ENCODE results near the gene CDH4. TPM values are rescaled to one million over a fixed set of nuclear protein-coding genes. Genes with fewer than 3 reads are reported as not detected.

CDH4 gene
- total and polyA plus RNA-seq, 7 donors: under 0.01 to 0.06 TPM; not detected in 5

- DNase-seq: no peak
- intact Hi-C loops (cut with DNase I): no loop called here
- Histone ChIP-seq H3K27ac (no peak overlapping the region), H3K4me3 (no peak overlapping the region), H3K27me3 (peaks cover 0 to 18% (median 0%) of the 10 kb centered on the region in 3 donors), H3K9me3 (no peaks in the 10 kb centered on the region), H3K36me3 (no peaks in the 10 kb centered on the region), H3K4me1 (no peaks in the 10 kb centered on the region)
- TF ChIP-seq CTCF (IDR thresholded peaks at IDR 0.05) (no peak), POLR2AphosphoS5 (IDR thresholded peaks at IDR 0.05) (no peak), EP300 (IDR thresholded peaks at IDR 0.05) (no peak), POLR2A (IDR thresholded peaks at IDR 0.05) (no peak)
- 91 to 93% methylated on average over 11 of the region's 11 CpGs for WGBS, 2 donors
Measured at GRCh38 chr20:61708891-61709290, 456.8 kb downstream of the CDH4 start.

GRCh38 chr20:61710108-61710507 lies 458.0 kb downstream of the CDH4 start:
- no peak for DNase-seq
- no peaks in the 10 kb centered on the region for H3K9me3 ChIP-seq
- H3K4me3 ChIP-seq: no peak overlapping the region
- H3K27me3 ChIP-seq: peaks cover 0 to 18% (median 0%) of the 10 kb centered on the region in 3 donors
- TF ChIP-seq POLR2AphosphoS5 (IDR thresholded peaks at IDR 0.05) (no peak), POLR2A (IDR thresholded peaks at IDR 0.05) (no peak), EP300 (IDR thresholded peaks at IDR 0.05) (no peak), CTCF (IDR thresholded peaks at IDR 0.05) (no peak)
- H3K27ac ChIP-seq: no peak overlapping the region
- intact Hi-C loops (cut with DNase I): no loop called here
- H3K36me3 ChIP-seq: no peaks in the 10 kb centered on the region
- WGBS, 2 donors: 87 to 88% methylated on average over 8 of the region's 8 CpGs
- no peaks in the 10 kb centered on the region for H3K4me1 ChIP-seq

- intact Hi-C loops (cut with DNase I): no loop called here
- 55 to 56% methylated on average over 9 of the region's 9 CpGs for WGBS, 2 donors
- no peak for DNase-seq
- Histone ChIP-seq H3K36me3 (no peaks in the 10 kb centered on the region), H3K4me3 (no peak overlapping the region), H3K27ac (no peak overlapping the region), H3K27me3 (peaks cover 0 to 8% (median 0%) of the 10 kb centered on the region in 3 donors), H3K9me3 (peaks cover 0 to 13% (median 6%) of the 10 kb centered on the region in 4 donors), H3K4me1 (no peaks in the 10 kb centered on the region)
- TF ChIP-seq POLR2AphosphoS5 (IDR thresholded peaks at IDR 0.05): no peak
- no peak for TF ChIP-seq POLR2A (IDR thresholded peaks at IDR 0.05)
- TF ChIP-seq CTCF (IDR thresholded peaks at IDR 0.05): no peak
- TF ChIP-seq EP300 (IDR thresholded peaks at IDR 0.05): no peak
Measured at GRCh38 chr20:61712688-61713087, 460.6 kb downstream of the CDH4 start.

- TF ChIP-seq EP300 (IDR thresholded peaks at IDR 0.05): no peak
- TF ChIP-seq POLR2AphosphoS5 (IDR thresholded peaks at IDR 0.05): no peak
- no peak for TF ChIP-seq CTCF (IDR thresholded peaks at IDR 0.05)
- no peak for TF ChIP-seq POLR2A (IDR thresholded peaks at IDR 0.05)
- no peaks in the 10 kb centered on the region for H3K36me3 ChIP-seq
- DNase-seq: no peak
- no peaks in the 10 kb centered on the region for H3K4me1 ChIP-seq
- H3K27me3 ChIP-seq: peaks cover 0 to 45% (median 0%) of the 10 kb centered on the region in 3 donors
- H3K27ac ChIP-seq: no peak overlapping the region
- peaks cover 0 to 13% (median 6%) of the 10 kb centered on the region in 4 donors for H3K9me3 ChIP-seq
- intact Hi-C loops (cut with DNase I): no loop called here
- no peak overlapping the region for H3K4me3 ChIP-seq
- 83 to 86% methylated on average over 11 of the region's 11 CpGs for WGBS, 2 donors
Measured at GRCh38 chr20:61718361-61719005, 466.4 kb downstream of the CDH4 start.

All from sigmoid colon (tissue), 7 donors.